GM12878 (cell line): ENCODE measurements around the gene GPC3. TPM values are rescaled to one million over a fixed set of nuclear protein-coding genes. Genes with fewer than 3 reads are reported as not detected.

Experiments used
- ATAC-seq: fragments of 200-7000 bp; cut with Tn5 transposase; 3 replicates; pipeline ENCODE4 v1.9.1; 2020; ENCODE audit warnings: mild to moderate bottlenecking, moderate library complexity
- BruUV-seq: library from RNA; stranded (reverse); fragments of 400-500 nt; replicated peaks from 2 replicates; lab custom pipeline; 2021; lab: Mats Ljungman, UMichigan
- CTCF ChIA-PET: fragments of 300-600 bp; sonication (Branson Sonifier 250); formaldehyde crosslinking; extraction: SDS; loops from one replicate; lab custom pipeline; 2021; ENCODE audit warnings: inconsistent platforms; lab: Yijun Ruan, JAX
- POLR2A ChIA-PET: fragments of 350-600 bp; formaldehyde crosslinking; extraction: SDS; loops from one replicate; lab custom pipeline; 2021; ENCODE audit warnings: inconsistent platforms; lab: Charles Lee
- RAD21 ChIA-PET: fragments of 300-600 bp; sonication (Branson Sonifier 250); formaldehyde crosslinking; loops from one replicate; lab custom pipeline; 2023; ENCODE audit warnings: antibody characterized with exemption; ENCODE audit not compliant: unreplicated experiment; lab: Charles Lee
- SMC1A ChIA-PET: fragments of 300-600 bp; sonication (Branson Sonifier 250); formaldehyde crosslinking; loops from one replicate; lab custom pipeline; 2023; ENCODE audit not compliant: unreplicated experiment, uncharacterized antibody; lab: Charles Lee
- DNase-seq: peaks from one replicate; pipeline ENCODE4 v3.0.0-alpha.2; 2011; ENCODE audit warnings: low read depth, low spot score
- FAIRE-seq: peaks from 3 replicates; lab custom pipeline; 2011; peaks lifted over from hg19 to GRCh38; lab: Jason Lieb, UNC
- H2AFZ ChIP-seq: 2 replicates; pipeline ENCODE4 v1.6.0; 2011; ENCODE audit warnings: low read depth, low read length, control low read depth; ENCODE audit not compliant: control insufficient read depth
- H3K27ac ChIP-seq: 2 replicates; pipeline ENCODE4 v1.5.1; 2011; ENCODE audit warnings: control low read depth; ENCODE audit not compliant: control insufficient read depth, insufficient read depth
- H3K27me3 ChIP-seq, 2 experiments: replicated peaks in 1 of 2; 2 replicates each; pipeline versions ENCODE4 v1.6.0 to v1.6.1; 2011; ENCODE audit warnings: low read length in 1 of 2; ENCODE audit not compliant: control insufficient read depth in 2 of 2, insufficient read depth in 2 of 2
- H3K36me3 ChIP-seq, 2 experiments: 2 replicates each; pipeline ENCODE4 v1.5.1; 2011; ENCODE audit warnings: low read length in 1 of 2; ENCODE audit not compliant: control insufficient read depth in 2 of 2, insufficient read depth in 2 of 2
- H3K4me1 ChIP-seq: 2 replicates; pipeline ENCODE4 v1.6.1; 2011; ENCODE audit warnings: mild to moderate bottlenecking, low read length, moderate library complexity, mixed read lengths; ENCODE audit not compliant: control insufficient read depth, insufficient read depth
- H3K4me2 ChIP-seq: 2 replicates; pipeline ENCODE4 v1.6.0; 2011; ENCODE audit warnings: control low read depth; ENCODE audit not compliant: control insufficient read depth, insufficient read depth
- H3K4me3 ChIP-seq: fragments of 200-600 bp; sonication (generic); 2 replicates; pipeline ENCODE4 v1.5.1; 2016
- H3K79me2 ChIP-seq: 2 replicates; pipeline ENCODE4 v1.6.0; 2011; ENCODE audit warnings: low read length; ENCODE audit not compliant: control insufficient read depth, insufficient read depth
- H3K9ac ChIP-seq: 2 replicates; pipeline ENCODE4 v1.8.0; 2011; ENCODE audit warnings: low read length, control low read depth, mixed read lengths; ENCODE audit not compliant: control insufficient read depth, insufficient read depth
- H3K9me3 ChIP-seq: replicated peaks from 3 replicates; pipeline ENCODE4 v1.5.1; 2011; ENCODE audit warnings: mild to moderate bottlenecking, low read length; ENCODE audit not compliant: control insufficient read depth, insufficient read depth
- H4K20me1 ChIP-seq: 2 replicates; pipeline ENCODE4 v1.6.0; 2011; ENCODE audit not compliant: control insufficient read depth, insufficient read depth
- ASH2L ChIP-seq: fragments of 300-600, 200-600 bp; sonication (generic); IDR thresholded peaks from 2 replicates; pipeline ENCODE4 v1.6.1; 2017; ENCODE audit warnings: low read depth, mild to moderate bottlenecking, borderline replicate concordance
- CEBPZ ChIP-seq: fragments of 150-350 bp; IDR thresholded peaks from 2 replicates; pipeline ENCODE4 v1.6.1; 2016; ENCODE audit warnings: low read depth, low read length
- HCFC1 ChIP-seq: fragments of 150-350 bp; IDR thresholded peaks from 2 replicates; pipeline ENCODE4 v1.6.1; 2014; ENCODE audit warnings: low read length
- KAT2A ChIP-seq: conservative IDR thresholded peaks from 2 replicates; pipeline ENCODE4 v1.6.1; 2011; ENCODE audit warnings: low read depth, low read length; ENCODE audit not compliant: control insufficient read depth
- LARP7 ChIP-seq: fragments of 450-650 bp; IDR thresholded peaks from 2 replicates; pipeline ENCODE4 v1.6.1; 2017; ENCODE audit warnings: mild to moderate bottlenecking
- MEF2A ChIP-seq: IDR thresholded peaks from 2 replicates; pipeline ENCODE4 v1.6.1; 2011; ENCODE audit warnings: low read depth, mild to moderate bottlenecking, low read length, moderate library complexity; ENCODE audit not compliant: insufficient read depth
- MEF2B ChIP-seq: fragments of 450-650 bp; IDR thresholded peaks from 2 replicates; pipeline ENCODE4 v1.6.1; 2018; ENCODE audit warnings: mild to moderate bottlenecking, moderate library complexity; ENCODE audit not compliant: partially characterized antibody, poor library complexity, severe bottlenecking
- NR2C2 ChIP-seq: IDR thresholded peaks from 2 replicates; pipeline ENCODE4 v1.6.1; 2011; ENCODE audit warnings: borderline replicate concordance, low read depth; ENCODE audit not compliant: control insufficient read depth, insufficient read length
- RAD21 ChIP-seq: IDR thresholded peaks from 2 replicates; pipeline ENCODE4 v1.6.1; 2011; ENCODE audit warnings: mild to moderate bottlenecking, low read depth, low read length, moderate library complexity; ENCODE audit not compliant: insufficient read depth
- SREBF2 ChIP-seq: IDR thresholded peaks from 2 replicates; pipeline ENCODE4 v1.6.1; 2012; ENCODE audit warnings: mild to moderate bottlenecking, low read length
- SRF ChIP-seq, 2 experiments: IDR thresholded peaks; 2 replicates each; pipeline ENCODE4 v1.6.1; 2011; ENCODE audit warnings: low read depth in 2 of 2, low read length in 2 of 2, mild to moderate bottlenecking in 1 of 2, moderate library complexity in 1 of 2
- SUPT20H ChIP-seq: IDR thresholded peaks from 2 replicates; pipeline ENCODE4 v1.6.1; 2011; ENCODE audit warnings: low read depth, mild to moderate bottlenecking, low read length, moderate library complexity, borderline replicate concordance; ENCODE audit not compliant: control insufficient read depth
- YBX1 ChIP-seq: fragments of 450-650 bp; IDR thresholded peaks from 2 replicates; pipeline ENCODE4 v1.6.1; 2016; ENCODE audit warnings: antibody characterized with exemption
- ZNF592 ChIP-seq: fragments of 450-650 bp; IDR thresholded peaks from 2 replicates; pipeline ENCODE4 v1.6.1; 2017; ENCODE audit warnings: mild to moderate bottlenecking, moderate library complexity
- ZNF622 ChIP-seq: fragments of 450-650 bp; IDR thresholded peaks from 2 replicates; pipeline ENCODE4 v1.6.1; 2017; ENCODE audit warnings: mild to moderate bottlenecking, inconsistent platforms
- WGBS: methylation state at CpG from one replicate; pipeline ENCODE4 v1.1.6; 2016; ENCODE audit warnings: low lambda C conversion rate; ENCODE audit not compliant: insufficient replicate concordance, insufficient coverage; ENCODE audit errors: missing lambda C conversion rate; 5-methylcytosine and 5-hydroxymethylcytosine counted together
- in situ Hi-C: fragments of 300-500 bp; cut with MboI; formaldehyde crosslinking; loops from 9 replicates; pipeline ENCODE4 v1.14.3; 2018; ENCODE audit warnings: mixed read lengths
- intact Hi-C: fragments of 100-400 bp; cut with micrococcal nuclease; formaldehyde crosslinking; loops from one replicate; pipeline ENCODE4 v1.14.2; 2022; ENCODE audit not compliant: unreplicated experiment
- polyA plus RNA-seq, 11 experiments: library from polyadenylated mRNA; depleted of rRNA in 4 of 11; unstranded in 6 of 11; stranded (reverse) in 5 of 11; fragments of >200 nt; fragmentation: Nextera tagmentation in 4 of 11; fragmentation: Illumina TruSeq in 1 of 11; extraction: Ambion mirVana in 4 of 11; extraction: Trizol in 1 of 11; gene quantifications; 1 replicate in 1 of 11; 2 replicates in 10 of 11; pipeline versions ENCODE4 v1.2.1 to v1.2.3, GENCODE V29; 2011 to 2016; ENCODE audit warnings: inconsistent platforms in 2 of 11, missing spikeins in 2 of 11, low read depth in 1 of 11
- total RNA-seq, 4 experiments: library from RNA; depleted of rRNA in 3 of 4; stranded (reverse); fragments of >200 nt in 3 of 4; fragmentation: Illumina TruSeq in 1 of 4; extraction: Trizol in 1 of 4; gene quantifications; 2 replicates each; pipeline versions ENCODE4 v1.2.1 to v1.2.3, GENCODE V29; 2013 to 2021

The GPC3 gene
- total and polyA plus RNA-seq, 10 of the 15 experiments (the other 5 are each of a cell fraction or from before 2014, with no cell fraction given), result 0.09 to 0.82 TPM; not detected in 8

GRCh38 chrX:133939655-133940302 is 45.6 kb downstream of the GPC3 start:
- WGBS, result 18% methylated on average over 2 of the region's 2 CpGs
- in situ Hi-C loops, result no loop called here
- no peak for ATAC-seq
- no peak for TF ChIP-seq RAD21
- no peak for TF ChIP-seq MEF2A
- TF ChIP-seq CEBPZ, result no peak
- TF ChIP-seq SREBF2, result no peak
- TF ChIP-seq KAT2A, result no peak
- no peak for TF ChIP-seq LARP7
- TF ChIP-seq HCFC1, result no peak
- TF ChIP-seq ZNF592, result no peak
- TF ChIP-seq MEF2B, result no peak
- no peak for TF ChIP-seq ZNF622
- no peak for TF ChIP-seq ASH2L
- no peak for TF ChIP-seq YBX1
- no peak for TF ChIP-seq SRF (IDR thresholded peaks at IDR 0.05; ENCODE audit: low read depth in 2 of 2, low read length in 2 of 2)
- TF ChIP-seq SUPT20H, result no peak
- no peak for TF ChIP-seq NR2C2

More at GRCh38 chrX:133939655-133940302, 45.6 kb downstream of the GPC3 start:
- CTCF ChIA-PET, result no interaction called here
- H3K79me2 ChIP-seq, result no peaks in the 10 kb centered on the region
- SMC1A ChIA-PET, result interaction anchor here (0.9 kb wide), 1 partner anchor 30 kb away, joined by 3 read pairs; no protein-coding TSS in a partner anchor
- H3K9me3 ChIP-seq, result no peaks in the 10 kb centered on the region
- no peak overlapping the region for H2AFZ ChIP-seq
- H3K27me3 ChIP-seq, result no peaks in the 10 kb centered on the region
- H3K36me3 ChIP-seq, result no peaks in the 10 kb centered on the region
- H3K4me2 ChIP-seq, result no peak overlapping the region
- H3K4me1 ChIP-seq, result no peaks in the 10 kb centered on the region
- no peaks in the 10 kb centered on the region for H4K20me1 ChIP-seq
- no peak for FAIRE-seq
- BruUV-seq, result no TSS peak
- RAD21 ChIA-PET, result no interaction called here
- H3K9ac ChIP-seq, result no peak overlapping the region
- no peak overlapping the region for H3K4me3 ChIP-seq
- intact Hi-C loops, result no loop called here
- no peak overlapping the region for H3K27ac ChIP-seq
- DNase-seq, result no peak
- POLR2A ChIA-PET, result no interaction called here
